Measurements from ENCODE around the gene AKAP10. TPM values are rescaled to one million over a fixed set of nuclear protein-coding genes. Genes with fewer than 3 reads are reported as not detected.

The AKAP10 gene
- total and polyA plus RNA-seq, 8 donors, result 27.9 to 35.2 (median 32.3) TPM

DNA sequence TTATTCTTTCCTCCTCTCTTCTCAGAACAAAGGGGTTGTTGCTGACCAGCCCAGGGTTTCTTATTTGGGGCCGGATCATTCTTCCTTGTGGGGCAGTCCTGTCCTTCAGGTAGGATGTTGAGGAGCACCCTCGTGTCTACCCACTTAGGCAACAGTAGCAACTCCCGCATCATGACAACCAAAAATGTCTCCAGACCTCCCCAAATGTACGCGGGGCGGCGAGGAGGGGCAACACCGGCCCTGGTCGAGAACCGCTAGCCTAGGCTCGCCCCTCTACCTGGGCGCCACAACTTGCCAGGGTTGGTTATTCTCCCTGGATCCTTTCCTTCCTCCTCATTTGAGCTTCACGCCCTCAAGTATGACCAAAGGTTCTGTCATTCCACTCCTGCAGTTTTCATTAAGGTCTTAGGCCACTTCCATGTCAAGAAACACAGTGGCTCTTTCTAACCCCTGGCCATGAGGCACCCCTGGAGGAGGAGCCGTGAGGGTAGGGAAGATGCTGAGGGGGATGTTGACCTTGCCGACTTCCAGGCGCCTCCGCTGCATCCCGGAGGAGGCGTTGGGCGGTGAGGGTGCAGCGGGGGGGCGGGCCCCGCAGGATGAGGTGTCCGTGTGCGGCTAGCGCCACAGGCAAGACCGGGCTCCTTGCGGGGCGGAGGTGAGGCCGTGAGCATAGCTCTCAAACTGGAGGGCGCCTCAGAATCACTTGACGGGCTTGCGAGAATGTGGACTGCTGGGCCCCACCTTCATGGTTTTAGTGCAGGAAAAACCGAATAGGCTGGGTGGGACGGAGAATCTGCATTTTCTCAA lies 30.8 kb upstream of the AKAP10 start:
- intact Hi-C loops (cut with DNase I), result no loop called here
- Histone ChIP-seq H3K4me3 (peak overlapping the region; percentile 48 to 64), H3K27ac (no peak overlapping the region), H3K9me3 (no peaks in the 10 kb centered on the region), H3K36me3 (no peaks in the 10 kb centered on the region), H3K27me3 (peaks cover 27 to 97% of the 10 kb centered on the region in 2 donors), H3K4me1 (peaks cover 7 to 21% of the 10 kb centered on the region in 2 donors)
- DNase-seq (peak in 2 of 4 donors; percentile 11 to 80), ATAC-seq (peak; percentile 70)
- TF ChIP-seq, protein P1, sequence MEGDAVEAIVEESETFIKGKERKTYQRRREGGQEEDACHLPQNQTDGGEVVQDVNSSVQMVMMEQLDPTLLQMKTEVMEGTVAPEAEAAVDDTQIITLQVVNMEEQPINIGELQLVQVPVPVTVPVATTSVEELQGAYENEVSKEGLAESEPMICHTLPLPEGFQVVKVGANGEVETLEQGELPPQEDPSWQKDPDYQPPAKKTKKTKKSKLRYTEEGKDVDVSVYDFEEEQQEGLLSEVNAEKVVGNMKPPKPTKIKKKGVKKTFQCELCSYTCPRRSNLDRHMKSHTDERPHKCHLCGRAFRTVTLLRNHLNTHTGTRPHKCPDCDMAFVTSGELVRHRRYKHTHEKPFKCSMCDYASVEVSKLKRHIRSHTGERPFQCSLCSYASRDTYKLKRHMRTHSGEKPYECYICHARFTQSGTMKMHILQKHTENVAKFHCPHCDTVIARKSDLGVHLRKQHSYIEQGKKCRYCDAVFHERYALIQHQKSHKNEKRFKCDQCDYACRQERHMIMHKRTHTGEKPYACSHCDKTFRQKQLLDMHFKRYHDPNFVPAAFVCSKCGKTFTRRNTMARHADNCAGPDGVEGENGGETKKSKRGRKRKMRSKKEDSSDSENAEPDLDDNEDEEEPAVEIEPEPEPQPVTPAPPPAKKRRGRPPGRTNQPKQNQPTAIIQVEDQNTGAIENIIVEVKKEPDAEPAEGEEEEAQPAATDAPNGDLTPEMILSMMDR (IDR thresholded peaks at IDR 0.05), result no peak

DNA sequence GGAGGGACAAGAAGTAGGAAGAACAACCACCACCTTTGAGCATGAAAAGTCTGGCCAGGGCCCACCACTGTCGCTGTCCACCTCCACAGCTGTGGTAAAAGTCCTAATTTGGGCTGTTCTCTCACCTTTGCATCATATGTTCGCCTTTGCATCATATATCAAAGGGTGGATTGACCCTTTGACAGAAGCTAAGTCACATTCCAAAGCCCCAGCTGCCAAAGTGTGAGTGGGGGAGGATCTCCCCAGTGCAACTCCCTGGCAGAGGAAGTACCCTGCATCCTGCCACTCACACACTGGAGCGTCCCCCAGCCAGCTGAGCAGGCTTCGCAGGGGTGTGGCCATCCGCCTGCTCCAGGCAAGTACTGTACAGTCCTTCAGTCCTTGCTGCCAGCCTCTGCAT lies 18.9 kb upstream of the AKAP10 start:
- TF ChIP-seq, protein P1 (IDR thresholded peaks at IDR 0.05), result no peak
- H3K27ac ChIP-seq, result no peak overlapping the region
- H3K27me3 ChIP-seq, result peaks cover 0 to 6% of the 10 kb centered on the region in 2 donors
- ATAC-seq (no peak), DNase-seq (no peak)
- peaks cover 4 to 6% of the 10 kb centered on the region in 2 donors for H3K4me1 ChIP-seq
- no peak overlapping the region for H3K4me3 ChIP-seq
- intact Hi-C loops (cut with DNase I), result no loop called here
- no peaks in the 10 kb centered on the region for H3K36me3 ChIP-seq
- no peaks in the 10 kb centered on the region for H3K9me3 ChIP-seq

DNA sequence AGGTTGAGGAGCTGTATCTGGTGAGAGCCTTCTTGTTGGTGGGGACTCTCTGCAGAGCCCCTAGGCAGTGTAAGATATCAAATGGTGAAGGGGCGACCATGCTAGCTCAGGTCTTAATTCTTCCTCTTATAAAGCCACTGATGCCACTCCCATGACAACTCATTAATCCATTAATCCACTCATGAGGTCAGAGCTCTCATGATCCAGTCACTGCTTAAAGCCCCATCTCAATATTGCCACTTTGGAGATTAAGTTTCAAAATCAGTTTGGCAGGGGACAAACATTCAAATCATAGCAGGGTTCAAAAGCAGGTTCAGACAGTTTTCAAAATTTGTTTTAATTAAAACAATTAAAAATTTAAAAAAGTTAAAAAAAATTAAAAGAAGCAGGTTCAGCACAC lies 18.5 kb upstream of the AKAP10 start:
- no peak for DNase-seq
- Histone ChIP-seq H3K36me3 (no peaks in the 10 kb centered on the region), H3K4me1 (peaks cover 4 to 6% of the 10 kb centered on the region in 2 donors), H3K9me3 (no peaks in the 10 kb centered on the region), H3K27me3 (peaks cover 0 to 6% of the 10 kb centered on the region in 2 donors), H3K27ac (no peak overlapping the region), H3K4me3 (no peak overlapping the region)
- intact Hi-C loops (cut with DNase I), result no loop called here
- no peak for ATAC-seq
- TF ChIP-seq, protein P1 (IDR thresholded peaks at IDR 0.05), result no peak

DNA sequence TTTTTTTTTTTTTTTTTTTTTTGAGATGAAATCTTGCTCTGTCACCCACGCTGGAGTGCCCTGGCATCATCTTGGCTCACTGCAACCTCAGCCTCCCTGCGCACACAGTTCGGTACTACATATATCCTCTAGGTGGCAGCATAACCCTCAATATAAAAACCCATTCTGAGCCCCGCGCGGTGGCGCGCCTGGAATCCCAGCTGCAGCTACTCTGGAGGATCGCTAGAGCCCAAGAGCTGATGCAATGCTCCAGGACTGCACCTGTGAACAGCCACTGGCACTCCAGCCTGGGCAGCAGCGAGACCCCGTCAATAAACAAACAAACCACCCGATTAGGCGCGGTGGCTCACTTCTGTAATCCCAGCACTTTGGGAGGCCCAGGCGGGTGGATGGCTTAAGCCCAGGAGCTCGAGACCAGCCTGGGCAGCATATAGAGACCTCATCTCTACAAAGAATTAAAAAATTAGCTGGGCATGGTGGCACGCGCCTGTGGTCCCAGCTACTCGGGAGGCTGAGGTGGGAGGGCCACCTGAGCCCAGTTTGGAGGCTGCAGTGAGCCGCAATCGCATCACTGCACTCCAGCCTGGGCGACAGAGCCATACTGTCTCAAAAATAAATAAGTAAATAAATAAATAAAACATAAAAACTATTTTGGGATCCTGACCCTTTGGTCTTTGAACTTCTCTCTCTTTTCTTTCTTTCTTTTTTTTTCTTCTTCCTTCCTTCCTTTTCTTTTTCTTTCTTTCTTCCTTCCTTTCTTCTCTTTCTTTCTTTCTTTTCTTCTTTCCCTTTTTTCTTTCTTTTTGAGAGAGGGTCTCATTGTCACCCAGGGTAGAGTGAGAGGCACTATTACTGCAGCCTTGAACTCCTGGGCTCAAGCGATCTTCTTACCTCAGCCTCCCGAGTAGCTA lies 15.4 kb upstream of the AKAP10 start:
- intact Hi-C loops (cut with DNase I), result loop anchor here in 1 of 2 donors (5.0 kb wide), 1 partner anchor 124 kb away; no protein-coding TSS in a partner anchor
- ATAC-seq, result peak; percentile 100
- Histone ChIP-seq H3K9me3 (no peaks in the 10 kb centered on the region), H3K4me3 (no peak overlapping the region), H3K27ac (no peak overlapping the region), H3K36me3 (no peaks in the 10 kb centered on the region), H3K27me3 (peaks cover 0 to 6% of the 10 kb centered on the region in 2 donors), H3K4me1 (peaks cover 4 to 6% of the 10 kb centered on the region in 2 donors)
- TF ChIP-seq, protein P1 (IDR thresholded peaks at IDR 0.05), result peak; percentile 75 to 90
- DNase-seq, result peak; percentile 83 to 96 (median 90)
